HCT116 (cell line): Measurements from ENCODE around the gene THSD4. TPM values are rescaled to one million over a fixed set of nuclear protein-coding genes. Genes with fewer than 3 reads are reported as not detected.

ENCODE experiments used
- ATAC-seq: fragments of 200-7000 bp; cut with Tn5 transposase; 2 replicates; pipeline ENCODE4 v1.9.1; 2020; ENCODE audit warnings: mild to moderate bottlenecking, moderate library complexity
- BruUV-seq: library from RNA; stranded (reverse); fragments of 400-500 nt; replicated peaks from 2 replicates; lab custom pipeline; 2021; lab: Mats Ljungman, UMichigan
- CTCF ChIA-PET: fragments of 300-600 bp; sonication (Branson Sonifier 250); formaldehyde crosslinking; loops from one replicate; lab custom pipeline; 2021; ENCODE audit warnings: antibody characterized with exemption; lab: Charles Lee
- POLR2A ChIA-PET: fragments of 300-600, 350-600 bp; sonication (Branson Sonifier 250); formaldehyde crosslinking; loops from one replicate; lab custom pipeline; 2021; ENCODE audit warnings: antibody characterized with exemption; lab: Charles Lee
- RAD21 ChIA-PET, 2 experiments: fragments of 300-600 bp; sonication (Branson Sonifier 250); formaldehyde crosslinking; loops; one replicate each; lab custom pipeline; 2023; ENCODE audit warnings: low total read pairs in 2 of 2; ENCODE audit not compliant: uncharacterized antibody in 2 of 2, unreplicated experiment in 2 of 2, low non-redundant PET in 1 of 2; lab: Charles Lee
- DNase-seq: peaks from one replicate; pipeline ENCODE4 v3.0.0-alpha.2; 2010; ENCODE audit warnings: low read depth, low spot score
- H2AFZ ChIP-seq: fragments of 200-600 bp; shearing (Covaris generic), sonication (generic); 2 replicates; pipeline ENCODE4 v1.6.1; 2017; ENCODE audit warnings: low read depth, mixed run types, mixed read lengths, antibody characterized with exemption, low read length; ENCODE audit not compliant: poor library complexity, severe bottlenecking
- H3K27ac ChIP-seq: 2 replicates; pipeline ENCODE4 v1.5.1; 2012; ENCODE audit warnings: low read depth, low read length
- H3K27me3 ChIP-seq: fragments of 200-600 bp; sonication (generic); 2 replicates; pipeline ENCODE4 v1.6.1; 2016; ENCODE audit warnings: mixed run types, low read length, mixed read lengths; ENCODE audit not compliant: insufficient read depth
- H3K36me3 ChIP-seq, 2 experiments: fragments of 200-500 bp in 1 of 2; fragments of 200-600 bp in 1 of 2; sonication (Bioruptor generic) in 1 of 2; sonication (generic) in 1 of 2; 2 replicates each; pipeline versions ENCODE4 v1.5.1 to v1.6.1; 2014 to 2016; ENCODE audit warnings: low read length in 2 of 2, inconsistent platforms in 1 of 2, mixed read lengths in 1 of 2, mixed run types in 1 of 2; ENCODE audit not compliant: insufficient read depth in 2 of 2, control insufficient read depth in 1 of 2
- H3K4me1 ChIP-seq, 2 experiments: fragments of 200-600 bp in 1 of 2; sonication (generic) in 1 of 2; 2 replicates each; pipeline versions ENCODE4 v1.5.1 to v1.6.1; 2012 to 2017; ENCODE audit warnings: low read length in 2 of 2, inconsistent platforms in 1 of 2, mild to moderate bottlenecking in 1 of 2, mixed read lengths in 1 of 2, mixed run types in 1 of 2, moderate library complexity in 1 of 2; ENCODE audit not compliant: insufficient read depth in 2 of 2, control insufficient read depth in 1 of 2
- H3K4me2 ChIP-seq: fragments of 200-600 bp; sonication (generic); 2 replicates; pipeline ENCODE4 v1.6.1; 2017; ENCODE audit warnings: mixed run types, low read length, mixed read lengths
- H3K4me3 ChIP-seq, 2 experiments: fragments of 200-600 bp in 1 of 2; sonication (generic) in 1 of 2; replicated peaks in 1 of 2; 2 replicates each; pipeline ENCODE4 v1.5.1; 2011 to 2016; ENCODE audit warnings: low read length in 2 of 2, control low read depth in 1 of 2, low read depth in 1 of 2, mild to moderate bottlenecking in 1 of 2, mixed read lengths in 1 of 2, mixed run types in 1 of 2
- H3K79me2 ChIP-seq: fragments of 200-600 bp; sonication (generic); 2 replicates; pipeline ENCODE4 v1.6.1; 2017; ENCODE audit warnings: mild to moderate bottlenecking, mixed run types, low read length, moderate library complexity, mixed read lengths; ENCODE audit not compliant: insufficient read depth
- H3K9ac ChIP-seq: fragments of 200-600 bp; sonication (generic); 2 replicates; pipeline ENCODE4 v1.6.1; 2016; ENCODE audit warnings: low read length, mixed read lengths
- H3K9me2 ChIP-seq: fragments of 200-600 bp; sonication (generic), shearing (Covaris generic); 2 replicates; pipeline ENCODE4 v1.6.1; 2017; ENCODE audit warnings: mixed run types, mild to moderate bottlenecking, moderate library complexity; ENCODE audit not compliant: insufficient read depth
- H3K9me3 ChIP-seq, 2 experiments: fragments of 200-500 bp in 1 of 2; fragments of 200-600 bp in 1 of 2; sonication (Bioruptor generic) in 1 of 2; sonication (generic) in 1 of 2; 2 replicates each; pipeline ENCODE4 v1.6.1; 2014 to 2017; ENCODE audit warnings: low read length in 2 of 2, mixed read lengths in 2 of 2, inconsistent platforms in 1 of 2, low read depth in 1 of 2, mild to moderate bottlenecking in 1 of 2, mixed run types in 1 of 2, moderate library complexity in 1 of 2; ENCODE audit not compliant: control insufficient read depth in 1 of 2, insufficient read depth in 1 of 2
- H4K20me1 ChIP-seq: fragments of 200-600 bp; sonication (generic), shearing (Covaris generic); 2 replicates; pipeline ENCODE4 v1.6.1; 2017; ENCODE audit warnings: mixed run types, mild to moderate bottlenecking, moderate library complexity; ENCODE audit not compliant: insufficient read depth
- CTCF ChIP-seq, 3 experiments: fragments of 200-600 bp in 1 of 3; sonication (generic) in 1 of 3; IDR thresholded peaks in 2 of 3; conservative IDR thresholded peaks in 1 of 3; 2 replicates each; pipeline ENCODE4 v1.5.1; 2012 to 2017; ENCODE audit warnings: low read depth in 2 of 3, low read length in 2 of 3, antibody characterized with exemption in 1 of 3, borderline replicate concordance in 1 of 3, control low read depth in 1 of 3, mild to moderate bottlenecking in 1 of 3, mixed read lengths in 1 of 3, mixed run types in 1 of 3, moderate library complexity in 1 of 3; ENCODE audit not compliant: insufficient read depth in 1 of 3
- EGR1 ChIP-seq: IDR thresholded peaks from 2 replicates; pipeline ENCODE4 v1.6.1; 2012; ENCODE audit warnings: low read depth
- ELF1 ChIP-seq: IDR thresholded peaks from 2 replicates; pipeline ENCODE4 v1.6.1; 2012; ENCODE audit warnings: low read depth, borderline replicate concordance
- EZH2 ChIP-seq: fragments of 200-600 bp; sonication (generic); IDR thresholded peaks from 2 replicates; pipeline ENCODE4 v1.6.1; 2017; ENCODE audit warnings: antibody characterized with exemption, mixed run types
- EZH2phosphoT487 ChIP-seq: fragments of 200-600 bp; IDR thresholded peaks from 2 replicates; pipeline ENCODE4 v1.6.1; 2018; ENCODE audit warnings: antibody characterized with exemption, borderline replicate concordance
- FOSL1 ChIP-seq: IDR thresholded peaks from 2 replicates; pipeline ENCODE4 v1.6.1; 2012; ENCODE audit warnings: low read depth
- POLR2A ChIP-seq: IDR thresholded peaks from 2 replicates; pipeline ENCODE4 v1.7.0; 2011; ENCODE audit warnings: borderline replicate concordance; ENCODE audit not compliant: insufficient read depth, insufficient read length; ENCODE audit errors: extremely low read depth
- RAD21 ChIP-seq: IDR thresholded peaks from 2 replicates; pipeline ENCODE4 v1.6.1; 2012; ENCODE audit warnings: low read depth, mild to moderate bottlenecking
- SIN3A ChIP-seq: IDR thresholded peaks from 2 replicates; pipeline ENCODE4 v1.6.1; 2012; ENCODE audit warnings: low read depth
- TCF7L2 ChIP-seq: IDR thresholded peaks from 2 replicates; pipeline ENCODE4 v1.7.0; 2011; ENCODE audit warnings: borderline replicate concordance, inconsistent platforms; ENCODE audit not compliant: insufficient read depth, insufficient read length; ENCODE audit errors: extremely low read depth
- ZBTB33 ChIP-seq: IDR thresholded peaks from 2 replicates; pipeline ENCODE4 v1.6.1; 2011; ENCODE audit warnings: mild to moderate bottlenecking, low read length, moderate library complexity; ENCODE audit not compliant: insufficient replicate concordance; ENCODE audit errors: extremely low read depth
- ZFX ChIP-seq: fragments of 450-650 bp; IDR thresholded peaks from 2 replicates; pipeline ENCODE4 v1.6.1; 2017
- intact Hi-C: fragments of 100-400 bp; cut with micrococcal nuclease; formaldehyde crosslinking; loops from 2 replicates; pipeline ENCODE4 v1.10.0; 2022
- total RNA-seq: library from RNA; stranded (reverse); gene quantifications from one replicate; pipeline ENCODE4 v1.2.1, GENCODE V29; 2021; ENCODE audit not compliant: unreplicated experiment
- TF ChIP-seq, protein P1 (sequence below): IDR thresholded peaks from 2 replicates; pipeline ENCODE4 v1.6.1; 2012
- TF ChIP-seq, protein P2 (sequence below): IDR thresholded peaks from 2 replicates; pipeline ENCODE4 v1.6.1; 2012; ENCODE audit warnings: low read depth
- TF ChIP-seq, protein P3 (sequence below): IDR thresholded peaks from 2 replicates; pipeline ENCODE4 v1.6.1; 2012

THSD4 gene
- total RNA-seq, 1 experiment from 2014 or later: 30.5 TPM

- Histone ChIP-seq H3K79me2 (no peaks in the 10 kb centered on the region), H3K27me3 (no peaks in the 10 kb centered on the region; the same call in 1 of the 2 replicates), H3K36me3 (no peaks in the 10 kb centered on the region), H3K4me2 (no peak overlapping the region), H3K4me3 (no peak overlapping the region), H3K9me3 (no peaks in the 10 kb centered on the region), H3K9ac (no peak overlapping the region), H2AFZ (no peak overlapping the region), H3K27ac (no peak overlapping the region), H3K4me1 (peaks cover 0 to 6% of the 10 kb centered on the region in 2 experiments; a peak in 1 of 4 replicates), H4K20me1 (no peaks in the 10 kb centered on the region), H3K9me2 (no peaks in the 10 kb centered on the region)
- RAD21 ChIA-PET: no interaction called here
- intact Hi-C loops: no loop called here
- POLR2A ChIA-PET: no interaction called here
- CTCF ChIA-PET: interaction anchor here (1.1 kb wide), 1 partner anchor 10 kb away, joined by 3 read pairs; no protein-coding TSS in a partner anchor
- no peak for DNase-seq
- no TSS peak for BruUV-seq
- TF ChIP-seq ZBTB33: no peak
- TF ChIP-seq EZH2phosphoT487: no peak
- TF ChIP-seq, protein P1, sequence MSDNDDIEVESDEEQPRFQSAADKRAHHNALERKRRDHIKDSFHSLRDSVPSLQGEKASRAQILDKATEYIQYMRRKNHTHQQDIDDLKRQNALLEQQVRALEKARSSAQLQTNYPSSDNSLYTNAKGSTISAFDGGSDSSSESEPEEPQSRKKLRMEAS: no peak
- TF ChIP-seq ELF1: no peak
- no peak for TF ChIP-seq SIN3A
- no peak for TF ChIP-seq EGR1
- TF ChIP-seq POLR2A: no peak
- TF ChIP-seq CTCF (IDR thresholded peaks at IDR 0.05 in 2 of 3, conservative IDR thresholded peaks at IDR 0.05 in 1 of 3; ENCODE audit: borderline replicate concordance in 1 of 3, insufficient read depth in 1 of 3, low read depth in 2 of 3, low read length in 2 of 3): no peak
- no peak for TF ChIP-seq FOSL1
- TF ChIP-seq, protein P2, sequence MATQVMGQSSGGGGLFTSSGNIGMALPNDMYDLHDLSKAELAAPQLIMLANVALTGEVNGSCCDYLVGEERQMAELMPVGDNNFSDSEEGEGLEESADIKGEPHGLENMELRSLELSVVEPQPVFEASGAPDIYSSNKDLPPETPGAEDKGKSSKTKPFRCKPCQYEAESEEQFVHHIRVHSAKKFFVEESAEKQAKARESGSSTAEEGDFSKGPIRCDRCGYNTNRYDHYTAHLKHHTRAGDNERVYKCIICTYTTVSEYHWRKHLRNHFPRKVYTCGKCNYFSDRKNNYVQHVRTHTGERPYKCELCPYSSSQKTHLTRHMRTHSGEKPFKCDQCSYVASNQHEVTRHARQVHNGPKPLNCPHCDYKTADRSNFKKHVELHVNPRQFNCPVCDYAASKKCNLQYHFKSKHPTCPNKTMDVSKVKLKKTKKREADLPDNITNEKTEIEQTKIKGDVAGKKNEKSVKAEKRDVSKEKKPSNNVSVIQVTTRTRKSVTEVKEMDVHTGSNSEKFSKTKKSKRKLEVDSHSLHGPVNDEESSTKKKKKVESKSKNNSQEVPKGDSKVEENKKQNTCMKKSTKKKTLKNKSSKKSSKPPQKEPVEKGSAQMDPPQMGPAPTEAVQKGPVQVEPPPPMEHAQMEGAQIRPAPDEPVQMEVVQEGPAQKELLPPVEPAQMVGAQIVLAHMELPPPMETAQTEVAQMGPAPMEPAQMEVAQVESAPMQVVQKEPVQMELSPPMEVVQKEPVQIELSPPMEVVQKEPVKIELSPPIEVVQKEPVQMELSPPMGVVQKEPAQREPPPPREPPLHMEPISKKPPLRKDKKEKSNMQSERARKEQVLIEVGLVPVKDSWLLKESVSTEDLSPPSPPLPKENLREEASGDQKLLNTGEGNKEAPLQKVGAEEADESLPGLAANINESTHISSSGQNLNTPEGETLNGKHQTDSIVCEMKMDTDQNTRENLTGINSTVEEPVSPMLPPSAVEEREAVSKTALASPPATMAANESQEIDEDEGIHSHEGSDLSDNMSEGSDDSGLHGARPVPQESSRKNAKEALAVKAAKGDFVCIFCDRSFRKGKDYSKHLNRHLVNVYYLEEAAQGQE: no peak
- TF ChIP-seq EZH2: no peak
- no peak for TF ChIP-seq RAD21
- TF ChIP-seq TCF7L2: no peak
- TF ChIP-seq, protein P3, sequence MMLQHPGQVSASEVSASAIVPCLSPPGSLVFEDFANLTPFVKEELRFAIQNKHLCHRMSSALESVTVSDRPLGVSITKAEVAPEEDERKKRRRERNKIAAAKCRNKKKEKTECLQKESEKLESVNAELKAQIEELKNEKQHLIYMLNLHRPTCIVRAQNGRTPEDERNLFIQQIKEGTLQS: no peak
- TF ChIP-seq ZFX: no peak
- no peak for ATAC-seq
Measured at GRCh38 chr15:71739355-71739754, 624.1 kb downstream of the THSD4 start.
